Stimulated activated CD4-positive, alpha-beta T cell treated with anti-CD3 and anti-CD28 coated beads, Interleukin-1b, Interleukin-23, amount 100 ng/mL, for 48 hours (primary cell): ENCODE results near the gene DNAJC4.

Source experiments
- DNase-seq: peaks from one replicate; pipeline ENCODE4 v3.0.0-alpha.2; 2020

The DNAJC4 gene

GRCh38 chr11:64230985-64231365 is 627 bp downstream of the DNAJC4 start:
- no peak for DNase-seq

- DNase-seq = no peak
These were observed 1.2 kb downstream of the DNAJC4 start for GRCh38 chr11:64231546-64231945.

- DNase-seq = no peak
These were observed 2.0 kb downstream of the DNAJC4 start for GRCh38 chr11:64232182-64232966.

- DNase-seq = no peak
These were observed 2.6 kb downstream of the DNAJC4 start for GRCh38 chr11:64232967-64233315.

- DNase-seq = peak; percentile 56
These were observed 3.7 kb downstream of the DNAJC4 start, which contains the start of gene VEGFB for GRCh38 chr11:64233913-64234586. TSS of gene VEGFB (plus strand) at chr11:64234584. CDS start at chr11:64234834, 250 bp downstream.

- no peak for DNase-seq
These were observed 4.5 kb downstream of the DNAJC4 start for GRCh38 chr11:64234647-64235379.

GRCh38 chr11:64235437-64236161 is 5.3 kb downstream of the DNAJC4 start:
- DNase-seq = no peak

GRCh38 chr11:64237484-64237951 is 7.2 kb downstream of the DNAJC4 start:
- DNase-seq = no peak

GRCh38 chr11:64238076-64238475 is 7.7 kb downstream of the DNAJC4 start:
- no peak for DNase-seq

GRCh38 chr11:64238999-64239398 is 8.7 kb downstream of the DNAJC4 start:
- DNase-seq = no peak

GRCh38 chr11:64239662-64240434 is 9.5 kb downstream of the DNAJC4 start:
- DNase-seq = no peak

- peak; percentile 97 for DNase-seq
These were observed 10.3 kb downstream of the DNAJC4 start, which contains the start of gene FKBP2 for GRCh38 chr11:64240435-64241240. TSS of gene FKBP2 (plus strand) at chr11:64241095. CDS start at chr11:64242388, 1,293 bp downstream.

GRCh38 chr11:64241241-64241490 is 10.8 kb downstream of the DNAJC4 start:
- DNase-seq = peak; percentile 100

- DNase-seq = no peak
These were observed 11.4 kb downstream of the DNAJC4 start for GRCh38 chr11:64241491-64242374.

GRCh38 chr11:64243236-64243854 is 13.0 kb downstream of the DNAJC4 start:
- DNase-seq = no peak

- DNase-seq = no peak
These were observed 13.8 kb downstream of the DNAJC4 start for GRCh38 chr11:64244107-64244506.

- DNase-seq = no peak
These were observed 14.6 kb downstream of the DNAJC4 start for GRCh38 chr11:64244966-64245365.

- no peak for DNase-seq
These were observed 15.1 kb downstream of the DNAJC4 start for GRCh38 chr11:64245401-64245796.

- DNase-seq = peak; percentile 83
These were observed 15.7 kb downstream of the DNAJC4 start for GRCh38 chr11:64245797-64246620.
